ENCODE results near the gene UNC5CL. TPM values are rescaled to one million over a fixed set of nuclear protein-coding genes. Genes with fewer than 3 reads are reported as not detected.

Gene UNC5CL
- total RNA-seq, 2 experiments from 2014 or later: 0.49 to 0.85 TPM

GRCh38 chr6:40999569-40999968 is 39.5 kb downstream of the UNC5CL start:
- H3K79me2 ChIP-seq (ENCODE audit: insufficient read depth, low read depth, low read length): no peaks in the 10 kb centered on the region
- no peak overlapping the region for H3K4me3 ChIP-seq (ENCODE audit: low read depth, low read length, poor library complexity, severe bottlenecking)
- no peaks in the 10 kb centered on the region for H3K36me3 ChIP-seq (ENCODE audit: insufficient read depth, low read length)
- no peak overlapping the region for H3K4me2 ChIP-seq (ENCODE audit: low read length)
- CTCF ChIA-PET (ENCODE audit: unreplicated experiment): no interaction called here
- no peak for TF ChIP-seq EZH2phosphoT487 (IDR thresholded peaks at IDR 0.05; ENCODE audit: borderline replicate concordance, low read depth, low read length)
- TF ChIP-seq CTCF (conservative IDR thresholded peaks at IDR 0.05; ENCODE audit: low read length): peak; percentile 68
- no peaks in the 10 kb centered on the region for H3K4me1 ChIP-seq (ENCODE audit: insufficient read depth, low read length, poor library complexity, severe bottlenecking)
- POLR2A ChIA-PET: no interaction called here
- no peak overlapping the region for H3K27ac ChIP-seq (ENCODE audit: low read depth, low read length, poor library complexity, severe bottlenecking)
- no peak overlapping the region for H2AFZ ChIP-seq (ENCODE audit: low read length)
- H3K9me2 ChIP-seq (ENCODE audit: insufficient read depth, low read length): no peaks in the 10 kb centered on the region
- peak; percentile 55 for DNase-seq (ENCODE audit: low spot score)
- H4K20me1 ChIP-seq (ENCODE audit: insufficient read depth, low read length): no peaks in the 10 kb centered on the region
- no TSS peak for BruUV-seq (replicated peaks)
- no peaks in the 10 kb centered on the region for H3K9me3 ChIP-seq (ENCODE audit: low read length)
- intact Hi-C loops (cut with micrococcal nuclease; ENCODE audit: unreplicated experiment): no loop called here

- BruUV-seq (replicated peaks): no TSS peak
Observed at GRCh38 chr6:40998661-40999060, 40.4 kb downstream of the UNC5CL start.

More at GRCh38 chr6:40998661-40999060, 40.4 kb downstream of the UNC5CL start:
- no peak overlapping the region for H3K27ac ChIP-seq (ENCODE audit: low read depth, low read length, poor library complexity, severe bottlenecking)
- intact Hi-C loops (cut with micrococcal nuclease; ENCODE audit: unreplicated experiment): no loop called here
- H3K36me3 ChIP-seq (ENCODE audit: insufficient read depth, low read length): no peaks in the 10 kb centered on the region
- no peaks in the 10 kb centered on the region for H3K9me3 ChIP-seq (ENCODE audit: low read length)
- H3K4me2 ChIP-seq (ENCODE audit: low read length): no peak overlapping the region
- ChIA-PET CTCF (ENCODE audit: unreplicated experiment) (no interaction called here), POLR2A (interaction anchor here (0.7 to 1.3 kb wide), 2 partner anchors 17 to 836 kb away, joined by 3 read pairs; no protein-coding TSS in a partner anchor)
- H4K20me1 ChIP-seq (ENCODE audit: insufficient read depth, low read length): no peaks in the 10 kb centered on the region
- no peak for TF ChIP-seq EZH2phosphoT487 (IDR thresholded peaks at IDR 0.05; ENCODE audit: borderline replicate concordance, low read depth, low read length)
- TF ChIP-seq CTCF (conservative IDR thresholded peaks at IDR 0.05; ENCODE audit: low read length): no peak
- H3K4me3 ChIP-seq (ENCODE audit: low read depth, low read length, poor library complexity, severe bottlenecking): no peak overlapping the region
- no peaks in the 10 kb centered on the region for H3K4me1 ChIP-seq (ENCODE audit: insufficient read depth, low read length, poor library complexity, severe bottlenecking)
- no peak for DNase-seq (ENCODE audit: low spot score)
- no peak overlapping the region for H2AFZ ChIP-seq (ENCODE audit: low read length)
- H3K9me2 ChIP-seq (ENCODE audit: insufficient read depth, low read length): no peaks in the 10 kb centered on the region
- no peaks in the 10 kb centered on the region for H3K79me2 ChIP-seq (ENCODE audit: insufficient read depth, low read depth, low read length)

Measured in OCI-LY7 (cell line).